ENCODE data around the gene PEX6.

- TF ChIP-seq, protein P1, sequence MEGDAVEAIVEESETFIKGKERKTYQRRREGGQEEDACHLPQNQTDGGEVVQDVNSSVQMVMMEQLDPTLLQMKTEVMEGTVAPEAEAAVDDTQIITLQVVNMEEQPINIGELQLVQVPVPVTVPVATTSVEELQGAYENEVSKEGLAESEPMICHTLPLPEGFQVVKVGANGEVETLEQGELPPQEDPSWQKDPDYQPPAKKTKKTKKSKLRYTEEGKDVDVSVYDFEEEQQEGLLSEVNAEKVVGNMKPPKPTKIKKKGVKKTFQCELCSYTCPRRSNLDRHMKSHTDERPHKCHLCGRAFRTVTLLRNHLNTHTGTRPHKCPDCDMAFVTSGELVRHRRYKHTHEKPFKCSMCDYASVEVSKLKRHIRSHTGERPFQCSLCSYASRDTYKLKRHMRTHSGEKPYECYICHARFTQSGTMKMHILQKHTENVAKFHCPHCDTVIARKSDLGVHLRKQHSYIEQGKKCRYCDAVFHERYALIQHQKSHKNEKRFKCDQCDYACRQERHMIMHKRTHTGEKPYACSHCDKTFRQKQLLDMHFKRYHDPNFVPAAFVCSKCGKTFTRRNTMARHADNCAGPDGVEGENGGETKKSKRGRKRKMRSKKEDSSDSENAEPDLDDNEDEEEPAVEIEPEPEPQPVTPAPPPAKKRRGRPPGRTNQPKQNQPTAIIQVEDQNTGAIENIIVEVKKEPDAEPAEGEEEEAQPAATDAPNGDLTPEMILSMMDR (IDR thresholded peaks at IDR 0.05) = no peak
- no peak for TF ChIP-seq POLR2AphosphoS5 (IDR thresholded peaks at IDR 0.05)
Observed at GRCh38 chr6:42970871-42971612, 7.9 kb downstream of the PEX6 start.

All from breast epithelium (tissue), 3 donors.